Activated naive CD4-positive, alpha-beta T cell treated with anti-CD3 and anti-CD28 coated beads, Interleukin-2, amount 50 U/mL, for 16 hours (primary cell): ENCODE data around the gene NUP93.

Experiments
- DNase-seq: peaks from one replicate; pipeline ENCODE4 v3.0.0-alpha.2; 2020

Gene NUP93

DNA sequence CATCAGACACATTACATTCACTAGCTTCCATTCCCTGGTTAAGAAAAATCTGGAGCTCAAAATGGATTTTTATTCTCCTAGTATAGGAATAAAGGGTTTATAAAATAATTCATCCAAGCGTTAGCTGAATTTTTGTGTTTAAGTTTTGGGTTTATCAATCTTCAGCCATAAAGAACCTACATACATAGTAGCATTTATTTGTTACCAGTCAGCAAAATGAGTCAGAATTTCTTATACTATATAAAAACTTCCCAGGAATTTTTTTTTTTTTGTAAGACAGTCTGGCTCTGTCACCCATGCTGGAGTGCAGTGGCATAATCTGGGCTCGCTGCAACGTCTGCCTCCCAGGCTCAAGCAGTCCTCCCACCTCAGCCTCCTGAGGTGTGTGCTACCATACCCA is 94.9 kb downstream of the NUP93 start:
- no peak for DNase-seq

DNA sequence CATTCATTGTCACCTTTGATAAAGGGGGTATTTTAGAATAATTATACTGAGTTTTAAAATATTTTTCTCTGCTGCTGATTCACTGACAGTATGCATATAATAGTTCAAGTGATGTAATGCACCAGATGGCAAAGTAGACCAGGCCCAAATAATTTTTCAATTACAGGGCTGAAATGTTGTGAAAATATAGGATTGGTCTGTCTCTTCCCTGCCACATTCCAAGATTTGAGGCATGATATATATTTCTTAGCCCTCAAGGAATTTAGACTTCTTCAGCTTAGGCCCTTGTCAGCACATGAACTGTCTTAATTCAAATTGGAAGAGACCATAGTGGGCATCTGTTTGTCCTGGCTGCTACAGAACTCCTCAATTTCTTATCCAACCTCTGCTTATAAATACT is 95.9 kb downstream of the NUP93 start:
- DNase-seq = no peak

- DNase-seq = no peak
These were observed 98.7 kb downstream of the NUP93 start for GRCh38 chr16:56828647-56829046.

DNA sequence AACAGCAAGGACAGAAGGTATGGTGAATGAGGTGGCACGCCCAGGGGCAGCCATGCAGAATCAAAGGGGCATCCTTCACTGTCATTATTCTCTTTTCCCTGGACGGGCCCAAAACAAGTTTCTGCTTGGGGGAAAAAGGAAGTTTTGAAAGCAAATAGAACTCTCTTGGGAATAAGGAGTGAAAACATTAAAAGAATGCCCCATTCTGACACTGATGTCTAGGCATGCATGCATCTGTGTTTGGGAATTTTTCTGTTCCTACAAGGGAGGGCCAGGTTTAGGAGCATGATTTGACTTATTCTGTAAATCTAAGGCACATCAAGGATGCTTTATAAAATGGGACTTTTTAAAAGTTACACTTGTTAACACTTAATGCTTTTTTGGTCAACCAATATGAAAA is 100.7 kb downstream of the NUP93 start:
- no peak for DNase-seq

- no peak for DNase-seq
These were observed 102.8 kb downstream of the NUP93 start for GRCh38 chr16:56832768-56833167.

DNA sequence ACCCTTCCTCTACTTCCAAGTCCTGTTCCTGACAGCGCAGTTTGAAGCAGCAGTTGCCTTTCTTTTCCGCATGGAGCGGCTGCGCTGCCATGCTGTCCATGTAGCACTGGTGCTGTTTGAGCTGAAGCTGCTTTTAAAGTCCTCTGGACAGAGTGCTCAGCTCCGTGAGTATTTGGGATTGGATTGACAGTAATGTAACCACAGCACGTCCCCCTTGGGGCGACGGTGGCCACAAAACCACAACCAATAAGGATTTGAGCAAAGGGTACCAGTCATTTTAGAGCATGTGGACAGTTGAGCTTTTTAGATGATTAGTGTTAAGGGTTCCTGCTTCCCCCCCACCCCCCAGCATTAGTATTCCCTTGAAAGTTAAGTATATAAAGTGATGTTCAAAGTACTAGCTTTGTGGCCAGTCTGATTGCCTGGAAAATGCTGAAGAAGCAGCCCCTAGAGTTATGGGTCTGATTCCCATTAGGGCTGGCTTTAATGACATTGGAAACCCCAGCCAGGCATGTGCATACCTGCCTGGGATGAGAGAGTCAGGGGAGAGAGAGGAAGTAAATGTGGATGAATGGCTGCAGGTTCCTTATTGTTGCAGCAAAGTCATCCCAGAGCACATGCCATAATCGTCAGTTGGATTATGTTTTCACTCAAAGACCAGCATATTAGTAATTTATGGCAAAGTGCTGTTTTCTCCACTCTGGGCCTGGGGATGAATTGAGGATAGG is 103.5 kb downstream of the NUP93 start:
- DNase-seq = no peak

DNA sequence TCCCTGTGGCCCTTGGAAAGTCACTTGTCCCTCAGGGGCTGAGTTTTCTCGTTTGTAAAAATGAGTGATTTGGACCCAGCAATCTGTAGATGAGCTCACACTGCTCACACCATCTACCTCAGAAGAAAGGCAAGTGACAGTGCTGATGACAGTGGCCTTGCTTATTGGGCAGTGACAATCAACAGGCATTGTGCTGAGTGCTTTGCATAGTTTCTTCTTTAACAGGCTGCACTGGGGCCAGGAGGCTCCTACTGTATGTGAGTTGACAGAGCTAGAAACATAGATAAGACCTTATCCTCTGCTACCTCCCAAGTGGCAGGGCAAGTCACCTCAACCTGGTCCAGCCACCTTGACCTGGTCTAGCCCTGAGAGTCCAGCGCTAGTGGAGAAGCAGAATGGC is 105.4 kb downstream of the NUP93 start:
- DNase-seq = no peak

DNA sequence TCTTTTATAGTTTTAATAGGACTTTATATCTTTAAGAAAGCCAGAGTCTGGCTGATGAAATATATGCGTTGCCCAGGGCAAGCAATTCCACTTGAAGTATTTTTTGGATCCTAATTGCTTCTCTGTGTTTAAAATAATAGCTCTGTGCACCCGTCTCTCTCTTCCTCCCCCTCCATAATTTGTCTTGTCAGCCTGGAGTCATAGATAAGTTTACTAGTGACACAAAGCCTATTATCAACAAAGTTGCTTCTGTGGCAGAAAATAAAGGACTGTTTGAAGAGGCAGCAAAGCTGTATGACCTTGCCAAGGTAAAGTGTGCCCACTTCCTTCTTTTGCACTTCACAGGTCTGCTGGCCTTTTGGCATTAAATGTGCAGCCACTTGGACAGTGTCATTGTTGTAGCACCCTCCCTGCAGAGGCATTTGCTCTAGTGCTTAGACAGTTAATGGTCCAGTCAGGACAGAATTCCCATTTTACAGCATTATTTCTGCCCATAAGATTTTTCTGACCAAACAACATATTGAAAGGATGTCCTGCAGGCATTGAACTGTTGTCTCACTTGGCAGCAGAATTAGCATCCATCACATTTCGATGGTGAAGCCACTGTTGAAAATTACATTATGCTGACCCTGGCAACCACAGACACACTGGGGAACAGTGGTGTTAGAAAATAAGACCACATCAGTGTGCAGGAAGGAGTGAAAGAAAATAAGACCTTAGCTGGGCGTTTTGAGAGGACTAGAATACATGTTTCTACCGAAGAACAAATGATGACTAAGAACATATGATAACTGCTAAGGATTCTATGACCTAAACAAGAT is 106.7 kb downstream of the NUP93 start:
- DNase-seq = no peak

DNA sequence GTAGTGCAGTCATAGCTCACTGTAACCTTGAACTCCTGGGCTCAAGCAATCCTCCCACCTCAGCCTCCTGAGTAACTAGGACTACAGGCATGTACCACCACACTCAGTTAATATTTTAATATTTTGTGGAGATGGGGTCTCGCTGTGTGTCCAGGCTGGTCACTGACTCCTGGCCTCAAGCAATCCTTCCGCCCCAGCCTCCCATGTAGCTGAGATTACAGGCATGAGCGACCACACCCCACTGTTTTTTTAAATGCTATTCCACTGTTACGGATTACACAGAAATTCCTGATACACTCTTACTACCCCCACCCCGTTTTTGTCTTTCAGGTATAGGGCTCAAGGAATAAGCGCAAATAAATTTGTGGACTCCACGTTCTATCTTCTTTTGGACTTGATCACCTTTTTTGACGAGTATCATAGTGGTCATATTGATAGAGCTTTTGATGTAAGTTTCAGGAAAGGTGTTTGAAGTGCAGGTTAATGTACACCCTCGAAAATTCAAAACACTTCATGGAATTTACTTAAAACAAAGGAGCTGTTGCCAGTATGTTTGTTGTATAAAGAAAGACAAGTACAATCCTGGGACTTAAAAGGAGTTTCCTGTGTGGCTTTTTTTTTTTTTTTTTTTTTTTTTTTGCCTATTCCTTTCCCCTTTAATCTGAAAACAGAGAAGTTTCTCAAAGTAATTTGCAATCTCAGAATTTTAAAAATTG is 108.9 kb downstream of the NUP93 start:
- DNase-seq = no peak

DNA sequence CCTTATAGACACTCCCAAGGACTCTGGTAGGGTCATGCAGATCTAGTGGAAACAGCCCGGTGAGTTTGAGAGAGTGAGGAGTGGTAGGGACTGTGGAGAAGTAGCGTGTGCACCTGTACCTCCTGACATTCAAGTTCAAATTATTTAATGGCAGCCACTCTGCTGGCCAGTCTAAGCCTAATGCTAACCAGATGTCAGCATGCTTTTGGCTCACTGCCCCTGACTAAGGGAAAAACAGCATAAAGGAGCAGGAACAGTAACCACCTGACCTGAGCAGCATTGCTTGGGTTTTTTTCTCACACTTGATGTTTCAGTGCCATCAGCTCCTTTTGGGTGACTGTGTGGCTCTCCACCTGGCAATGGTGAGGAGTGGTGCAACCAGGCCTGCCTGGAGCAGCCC is 111.3 kb downstream of the NUP93 start:
- DNase-seq = no peak

GRCh38 chr16:56841659-56842058 is 111.7 kb downstream of the NUP93 start:
- no peak for DNase-seq

DNA sequence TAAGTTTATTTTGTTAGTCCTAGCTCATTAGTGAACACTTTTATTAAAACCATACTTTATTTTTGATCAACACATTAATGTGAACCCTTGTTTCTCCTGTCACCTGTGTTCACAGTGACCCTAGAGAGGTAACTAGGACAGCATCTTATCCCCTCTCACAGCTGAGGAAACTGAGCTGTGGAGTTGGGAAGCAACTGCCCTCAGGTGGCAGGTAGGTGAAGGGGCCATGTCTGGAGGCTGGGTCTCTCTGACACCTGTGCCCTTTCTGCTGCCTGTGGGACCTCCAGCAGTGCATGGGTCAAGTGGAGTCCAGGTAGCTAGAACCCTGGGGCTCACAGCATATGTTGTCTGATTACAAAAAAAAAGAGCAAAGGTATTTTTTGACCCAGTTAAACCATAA is 112.2 kb downstream of the NUP93 start:
- no peak for DNase-seq

DNA sequence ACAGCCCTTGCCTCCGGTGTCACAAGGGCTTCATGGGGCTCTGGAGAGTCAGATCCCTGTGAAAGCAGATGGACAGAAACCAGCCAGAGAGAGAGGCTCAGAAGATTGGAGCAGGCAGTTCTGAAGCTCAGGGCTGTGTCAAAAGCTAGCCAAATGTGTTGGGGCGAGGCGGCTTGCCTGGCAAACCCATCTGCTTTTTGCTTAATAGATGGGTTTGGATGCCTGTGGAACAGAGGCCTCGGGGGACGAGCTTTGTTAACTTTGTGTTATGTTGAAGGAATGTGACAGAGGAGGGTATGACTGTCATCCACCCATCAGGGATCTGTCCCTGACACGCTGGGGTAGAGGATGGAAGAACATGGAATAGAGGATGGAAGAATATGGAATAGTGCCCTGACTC is 114.1 kb downstream of the NUP93 start:
- no peak for DNase-seq

DNA sequence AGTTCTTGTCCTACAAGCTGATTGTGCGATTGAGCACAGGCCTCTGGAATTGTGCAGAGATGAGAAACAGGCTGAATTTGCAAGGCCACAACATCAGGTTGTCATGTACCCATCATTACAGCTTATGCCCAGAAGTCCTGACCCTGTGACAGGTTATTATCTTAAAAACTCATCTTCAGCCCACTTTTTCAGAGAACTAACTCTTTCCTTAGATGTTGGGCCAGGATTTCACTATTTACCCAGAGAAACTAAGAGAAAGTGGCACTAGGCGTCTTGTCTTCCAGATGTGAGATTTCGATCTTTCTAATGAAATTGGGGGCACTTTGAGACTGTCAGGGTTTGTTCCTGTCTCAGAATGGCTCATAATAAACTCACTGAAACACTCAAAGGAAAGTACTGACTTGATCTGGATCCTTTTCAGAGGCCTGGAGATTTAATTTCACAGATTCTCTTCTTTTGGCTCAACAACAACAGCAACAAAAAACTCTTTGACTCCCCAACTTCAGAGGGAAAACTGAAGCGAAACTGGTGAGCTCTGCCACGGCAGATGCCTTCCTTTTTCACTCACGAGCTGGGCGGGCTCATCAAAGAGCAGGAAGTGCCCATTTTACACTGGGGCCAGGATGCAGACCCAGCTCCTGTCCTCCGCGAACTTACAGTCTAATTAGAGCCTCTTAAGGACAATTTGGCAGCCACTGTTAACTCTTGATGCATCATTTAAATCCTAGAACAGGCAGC is 117.4 kb downstream of the NUP93 start:
- no peak for DNase-seq

GRCh38 chr16:56848029-56848936 is 118.4 kb downstream of the NUP93 start:
- DNase-seq = no peak

- no peak for DNase-seq
These were observed 119.2 kb downstream of the NUP93 start for GRCh38 chr16:56848955-56849689.

- DNase-seq = no peak
These were observed 120.1 kb downstream of the NUP93 start for GRCh38 chr16:56849690-56850680.

GRCh38 chr16:56851671-56852400 is 121.9 kb downstream of the NUP93 start:
- no peak for DNase-seq

DNA sequence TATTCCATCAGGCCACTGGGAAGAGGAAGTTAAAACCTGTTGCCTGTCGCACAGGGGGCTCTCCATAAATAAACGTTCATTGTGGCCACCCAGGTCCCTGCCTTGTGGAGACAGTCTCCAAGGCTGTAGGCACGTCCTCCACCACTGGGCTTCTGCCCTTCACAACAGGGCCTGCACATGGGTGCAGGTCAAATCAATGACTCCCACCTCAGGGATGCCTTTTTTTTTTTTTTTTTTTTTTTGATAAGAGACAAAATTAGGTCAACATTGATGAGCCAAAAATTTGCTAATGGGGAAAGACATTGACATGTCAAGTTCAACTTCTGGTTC is 122.4 kb downstream of the NUP93 start:
- no peak for DNase-seq
